GM06990 (cell line): ENCODE data around the gene AKAP13.

ENCODE experiments used
- DNase-seq: peaks from one replicate; pipeline ENCODE4 v3.0.0-alpha.2; 2011; ENCODE audit not compliant: insufficient read length; ENCODE audit errors: extremely low read depth
- H3K27me3 ChIP-seq: replicated peaks from 2 replicates; pipeline ENCODE4 v1.6.0; 2011; ENCODE audit warnings: low read length; ENCODE audit not compliant: control insufficient read depth, insufficient read depth
- H3K36me3 ChIP-seq: 2 replicates; pipeline ENCODE4 v1.5.1; 2011; ENCODE audit warnings: low read length; ENCODE audit not compliant: control insufficient read depth, insufficient read depth
- H3K4me3 ChIP-seq: replicated peaks from 2 replicates; pipeline ENCODE4 v1.5.1; 2011; ENCODE audit warnings: low read depth, mild to moderate bottlenecking, control low read depth, low read length
- CTCF ChIP-seq: IDR thresholded peaks from 2 replicates; pipeline ENCODE4 v1.5.1; 2011; ENCODE audit warnings: low read length, control low read depth, mild to moderate bottlenecking, inconsistent platforms; ENCODE audit not compliant: insufficient read depth, poor library complexity, severe bottlenecking

The AKAP13 gene

GRCh38 chr15:85494048-85494777, 113.8 kb downstream of the AKAP13 start:
- Histone ChIP-seq H3K36me3 (no peaks in the 10 kb centered on the region), H3K4me3 (no peak overlapping the region), H3K27me3 (no peaks in the 10 kb centered on the region)
- DNase-seq: no peak
- TF ChIP-seq CTCF: no peak

GRCh38 chr15:85495096-85495495, 114.7 kb downstream of the AKAP13 start:
- H3K4me3 ChIP-seq: no peak overlapping the region
- no peak for TF ChIP-seq CTCF
- no peak for DNase-seq

GRCh38 chr15:85495544-85495943, 115.1 kb downstream of the AKAP13 start:
- no peak for DNase-seq
- H3K4me3 ChIP-seq: no peak overlapping the region
- H3K27me3 ChIP-seq: no peaks in the 10 kb centered on the region
- no peaks in the 10 kb centered on the region for H3K36me3 ChIP-seq
- TF ChIP-seq CTCF: no peak

More at GRCh38 chr15:85495096-85495495, 114.7 kb downstream of the AKAP13 start:
- Histone ChIP-seq H3K36me3 (no peaks in the 10 kb centered on the region), H3K27me3 (no peaks in the 10 kb centered on the region)

GRCh38 chr15:85496151-85496550, 115.7 kb downstream of the AKAP13 start:
- no peak for DNase-seq
- no peak overlapping the region for H3K4me3 ChIP-seq

GRCh38 chr15:85496551-85497171, 116.3 kb downstream of the AKAP13 start:
- no peak for TF ChIP-seq CTCF

More at GRCh38 chr15:85496151-85496550, 115.7 kb downstream of the AKAP13 start:
- TF ChIP-seq CTCF: no peak
- Histone ChIP-seq H3K36me3 (no peaks in the 10 kb centered on the region), H3K27me3 (no peaks in the 10 kb centered on the region)

More at GRCh38 chr15:85496551-85497171, 116.3 kb downstream of the AKAP13 start:
- no peaks in the 10 kb centered on the region for H3K36me3 ChIP-seq
- no peak for DNase-seq
- no peaks in the 10 kb centered on the region for H3K27me3 ChIP-seq
- H3K4me3 ChIP-seq: no peak overlapping the region
